ENCODE results near the gene PTX3.

PTX3 gene

GRCh38 chr3:157427901-157428300, 8.7 kb upstream of the PTX3 start:
- no peak for DNase-seq

- DNase-seq = no peak
These were observed 7.8 kb upstream of the PTX3 start for GRCh38 chr3:157428853-157429252.

- no peak for DNase-seq
These were observed 6.9 kb upstream of the PTX3 start for GRCh38 chr3:157429708-157430107.

GRCh38 chr3:157438194-157438730, 1.6 kb downstream of the PTX3 start:
- no peak for DNase-seq

- DNase-seq = no peak
These were observed 4.5 kb downstream of the PTX3 start for GRCh38 chr3:157441102-157441624.

- DNase-seq = no peak
These were observed 6.1 kb downstream of the PTX3 start for GRCh38 chr3:157442729-157443128.

- no peak for DNase-seq
These were observed 7.5 kb downstream of the PTX3 start for GRCh38 chr3:157443905-157444796.

- DNase-seq = no peak
These were observed 8.1 kb downstream of the PTX3 start for GRCh38 chr3:157444797-157445184.

- no peak for DNase-seq
These were observed 9.2 kb downstream of the PTX3 start for GRCh38 chr3:157445857-157446256.

GRCh38 chr3:157447026-157447694, 10.5 kb downstream of the PTX3 start:
- no peak for DNase-seq

GRCh38 chr3:157452097-157452496, 15.4 kb downstream of the PTX3 start:
- DNase-seq = no peak

- DNase-seq = no peak
These were observed 17.2 kb downstream of the PTX3 start for GRCh38 chr3:157453824-157454223.

GRCh38 chr3:157459706-157460105, 23.1 kb downstream of the PTX3 start:
- no peak for DNase-seq

GRCh38 chr3:157460253-157460652, 23.6 kb downstream of the PTX3 start:
- DNase-seq = no peak

GRCh38 chr3:157463816-157464215, 27.2 kb downstream of the PTX3 start:
- DNase-seq = no peak

- DNase-seq = no peak
These were observed 27.7 kb downstream of the PTX3 start for GRCh38 chr3:157464321-157464720.

GRCh38 chr3:157465741-157466140, 29.1 kb downstream of the PTX3 start:
- DNase-seq = no peak

GRCh38 chr3:157467200-157467599, 30.6 kb downstream of the PTX3 start:
- no peak for DNase-seq

- no peak for DNase-seq
These were observed 33.1 kb downstream of the PTX3 start for GRCh38 chr3:157469561-157470294.

GRCh38 chr3:157471064-157471463, 34.4 kb downstream of the PTX3 start:
- no peak for DNase-seq

GRCh38 chr3:157472648-157473047, 36.0 kb downstream of the PTX3 start:
- DNase-seq = no peak

- DNase-seq = no peak
These were observed 39.3 kb downstream of the PTX3 start for GRCh38 chr3:157475921-157476414.

GRCh38 chr3:157477441-157477840, 40.8 kb downstream of the PTX3 start:
- no peak for DNase-seq

All from effector CD8-positive, alpha-beta T cell (primary cell).